HCT116 (cell line): ENCODE results near the gene CRK. TPM values are rescaled to one million over a fixed set of nuclear protein-coding genes. Genes with fewer than 3 reads are reported as not detected.

Source experiments
- ATAC-seq: fragments of 200-7000 bp; cut with Tn5 transposase; 2 replicates; pipeline ENCODE4 v1.9.1; 2020; ENCODE audit warnings: mild to moderate bottlenecking, moderate library complexity
- BruUV-seq: library from RNA; stranded (reverse); fragments of 400-500 nt; replicated peaks from 2 replicates; lab custom pipeline; 2021; lab: Mats Ljungman, UMichigan
- CTCF ChIA-PET: fragments of 300-600 bp; sonication (Branson Sonifier 250); formaldehyde crosslinking; loops from one replicate; lab custom pipeline; 2021; ENCODE audit warnings: antibody characterized with exemption; lab: Charles Lee
- POLR2A ChIA-PET: fragments of 300-600, 350-600 bp; sonication (Branson Sonifier 250); formaldehyde crosslinking; loops from one replicate; lab custom pipeline; 2021; ENCODE audit warnings: antibody characterized with exemption; lab: Charles Lee
- RAD21 ChIA-PET, 2 experiments: fragments of 300-600 bp; sonication (Branson Sonifier 250); formaldehyde crosslinking; loops; one replicate each; lab custom pipeline; 2023; ENCODE audit warnings: low total read pairs in 2 of 2; ENCODE audit not compliant: uncharacterized antibody in 2 of 2, unreplicated experiment in 2 of 2, low non-redundant PET in 1 of 2; lab: Charles Lee
- DNase-seq: peaks from one replicate; pipeline ENCODE4 v3.0.0-alpha.2; 2010; ENCODE audit warnings: low read depth, low spot score
- H2AFZ ChIP-seq: fragments of 200-600 bp; shearing (Covaris generic), sonication (generic); 2 replicates; pipeline ENCODE4 v1.6.1; 2017; ENCODE audit warnings: low read depth, mixed run types, mixed read lengths, antibody characterized with exemption, low read length; ENCODE audit not compliant: poor library complexity, severe bottlenecking
- H3K27ac ChIP-seq: 2 replicates; pipeline ENCODE4 v1.5.1; 2012; ENCODE audit warnings: low read depth, low read length
- H3K27me3 ChIP-seq: fragments of 200-600 bp; sonication (generic); 2 replicates; pipeline ENCODE4 v1.6.1; 2016; ENCODE audit warnings: mixed run types, low read length, mixed read lengths; ENCODE audit not compliant: insufficient read depth
- H3K36me3 ChIP-seq, 2 experiments: fragments of 200-500 bp in 1 of 2; fragments of 200-600 bp in 1 of 2; sonication (Bioruptor generic) in 1 of 2; sonication (generic) in 1 of 2; 2 replicates each; pipeline versions ENCODE4 v1.5.1 to v1.6.1; 2014 to 2016; ENCODE audit warnings: low read length in 2 of 2, inconsistent platforms in 1 of 2, mixed read lengths in 1 of 2, mixed run types in 1 of 2; ENCODE audit not compliant: insufficient read depth in 2 of 2, control insufficient read depth in 1 of 2
- H3K4me1 ChIP-seq, 2 experiments: fragments of 200-600 bp in 1 of 2; sonication (generic) in 1 of 2; 2 replicates each; pipeline versions ENCODE4 v1.5.1 to v1.6.1; 2012 to 2017; ENCODE audit warnings: low read length in 2 of 2, inconsistent platforms in 1 of 2, mild to moderate bottlenecking in 1 of 2, mixed read lengths in 1 of 2, mixed run types in 1 of 2, moderate library complexity in 1 of 2; ENCODE audit not compliant: insufficient read depth in 2 of 2, control insufficient read depth in 1 of 2
- H3K4me2 ChIP-seq: fragments of 200-600 bp; sonication (generic); 2 replicates; pipeline ENCODE4 v1.6.1; 2017; ENCODE audit warnings: mixed run types, low read length, mixed read lengths
- H3K4me3 ChIP-seq, 2 experiments: fragments of 200-600 bp in 1 of 2; sonication (generic) in 1 of 2; replicated peaks in 1 of 2; 2 replicates each; pipeline ENCODE4 v1.5.1; 2011 to 2016; ENCODE audit warnings: low read length in 2 of 2, control low read depth in 1 of 2, low read depth in 1 of 2, mild to moderate bottlenecking in 1 of 2, mixed read lengths in 1 of 2, mixed run types in 1 of 2
- H3K79me2 ChIP-seq: fragments of 200-600 bp; sonication (generic); 2 replicates; pipeline ENCODE4 v1.6.1; 2017; ENCODE audit warnings: mild to moderate bottlenecking, mixed run types, low read length, moderate library complexity, mixed read lengths; ENCODE audit not compliant: insufficient read depth
- H3K9ac ChIP-seq: fragments of 200-600 bp; sonication (generic); 2 replicates; pipeline ENCODE4 v1.6.1; 2016; ENCODE audit warnings: low read length, mixed read lengths
- H3K9me2 ChIP-seq: fragments of 200-600 bp; sonication (generic), shearing (Covaris generic); 2 replicates; pipeline ENCODE4 v1.6.1; 2017; ENCODE audit warnings: mixed run types, mild to moderate bottlenecking, moderate library complexity; ENCODE audit not compliant: insufficient read depth
- H3K9me3 ChIP-seq, 2 experiments: fragments of 200-500 bp in 1 of 2; fragments of 200-600 bp in 1 of 2; sonication (Bioruptor generic) in 1 of 2; sonication (generic) in 1 of 2; 2 replicates each; pipeline ENCODE4 v1.6.1; 2014 to 2017; ENCODE audit warnings: low read length in 2 of 2, mixed read lengths in 2 of 2, inconsistent platforms in 1 of 2, low read depth in 1 of 2, mild to moderate bottlenecking in 1 of 2, mixed run types in 1 of 2, moderate library complexity in 1 of 2; ENCODE audit not compliant: control insufficient read depth in 1 of 2, insufficient read depth in 1 of 2
- H4K20me1 ChIP-seq: fragments of 200-600 bp; sonication (generic), shearing (Covaris generic); 2 replicates; pipeline ENCODE4 v1.6.1; 2017; ENCODE audit warnings: mixed run types, mild to moderate bottlenecking, moderate library complexity; ENCODE audit not compliant: insufficient read depth
- CEBPB ChIP-seq: IDR thresholded peaks from 2 replicates; pipeline ENCODE4 v1.6.1; 2012; ENCODE audit warnings: low read depth
- EGR1 ChIP-seq: IDR thresholded peaks from 2 replicates; pipeline ENCODE4 v1.6.1; 2012; ENCODE audit warnings: low read depth
- MAX ChIP-seq: IDR thresholded peaks from 2 replicates; pipeline ENCODE4 v1.6.1; 2012
- POLR2A ChIP-seq: IDR thresholded peaks from 2 replicates; pipeline ENCODE4 v1.7.0; 2011; ENCODE audit warnings: borderline replicate concordance; ENCODE audit not compliant: insufficient read depth, insufficient read length; ENCODE audit errors: extremely low read depth
- POLR2AphosphoS5 ChIP-seq: IDR thresholded peaks from 2 replicates; pipeline ENCODE4 v1.6.1; 2011; ENCODE audit warnings: mild to moderate bottlenecking, low read depth, low read length, moderate library complexity
- SIN3A ChIP-seq: IDR thresholded peaks from 2 replicates; pipeline ENCODE4 v1.6.1; 2012; ENCODE audit warnings: low read depth
- intact Hi-C: fragments of 100-400 bp; cut with micrococcal nuclease; formaldehyde crosslinking; loops from 2 replicates; pipeline ENCODE4 v1.10.0; 2022
- total RNA-seq: library from RNA; stranded (reverse); gene quantifications from one replicate; pipeline ENCODE4 v1.2.1, GENCODE V29; 2021; ENCODE audit not compliant: unreplicated experiment

The CRK gene
- total RNA-seq, 1 experiment from 2014 or later = 55.5 TPM

- POLR2A ChIA-PET = interaction anchor here (0.8 to 2.5 kb wide), 4 partner anchors 11 to 88 kb away, joined by 3 to 14 read pairs (median 6); partner anchors contain the start of genes INPP5K and YWHAE
- peak overlapping the region; percentile 70 to 71 for H3K4me3 ChIP-seq
- H3K9me2 ChIP-seq = no peaks in the 10 kb centered on the region
- peaks cover 27 to 76% of the 10 kb centered on the region in 2 experiments for H3K4me1 ChIP-seq
- peak overlapping the region; percentile 95 for H3K9ac ChIP-seq
- H3K4me2 ChIP-seq = peak overlapping the region; percentile 99
- ATAC-seq = peak; percentile 35
- intact Hi-C loops = loop anchor here (10.0 kb wide), 1 partner anchor 147 kb away; no protein-coding TSS in a partner anchor
- TF ChIP-seq POLR2AphosphoS5 (peak; percentile 72), POLR2A (peak; percentile 59), SIN3A (peak; percentile 55), EGR1 (peak; percentile 92), MAX (peak; percentile 45; the same call in 1 of the 2 replicates), CEBPB (no peak)
- TF ChIP-seq, all 23 proteins: peak for 5
- H4K20me1 ChIP-seq = no peaks in the 10 kb centered on the region
- H3K9me3 ChIP-seq = no peaks in the 10 kb centered on the region
- ChIA-PET CTCF (interaction anchor here (0.7 to 1.4 kb wide), 4 partner anchors 27 to 161 kb away, joined by 3 to 4 read pairs (median 3); no protein-coding TSS in a partner anchor), RAD21 (interaction anchor here in 1 of 2 experiments (1.2 to 1.5 kb wide), 3 partner anchors 25 to 34 kb away, joined by 3 to 4 read pairs (median 3); no protein-coding TSS in a partner anchor)
- peaks cover 53% of the 10 kb centered on the region for H3K79me2 ChIP-seq
- BruUV-seq = TSS peak; percentile 68
- no peak for DNase-seq
- peak overlapping the region; percentile 99 for H3K27ac ChIP-seq
- no peak overlapping the region for H2AFZ ChIP-seq
- H3K36me3 ChIP-seq = peaks cover 3 to 7% of the 10 kb centered on the region in 2 experiments; a peak in 2 of 4 replicates
- H3K27me3 ChIP-seq = no peaks in the 10 kb centered on the region
Observed at GRCh38 chr17:1487939-1488825, 32.1 kb upstream of the CRK start.
